ENCODE measurements around the gene RTCB. TPM values are rescaled to one million over a fixed set of nuclear protein-coding genes. Genes with fewer than 3 reads are reported as not detected.

RTCB gene
- total and polyA plus RNA-seq, 2 of the 13 experiments (the other 11 are each of a cell fraction or from before 2014, with no cell fraction given): 108 to 167 TPM

DNA sequence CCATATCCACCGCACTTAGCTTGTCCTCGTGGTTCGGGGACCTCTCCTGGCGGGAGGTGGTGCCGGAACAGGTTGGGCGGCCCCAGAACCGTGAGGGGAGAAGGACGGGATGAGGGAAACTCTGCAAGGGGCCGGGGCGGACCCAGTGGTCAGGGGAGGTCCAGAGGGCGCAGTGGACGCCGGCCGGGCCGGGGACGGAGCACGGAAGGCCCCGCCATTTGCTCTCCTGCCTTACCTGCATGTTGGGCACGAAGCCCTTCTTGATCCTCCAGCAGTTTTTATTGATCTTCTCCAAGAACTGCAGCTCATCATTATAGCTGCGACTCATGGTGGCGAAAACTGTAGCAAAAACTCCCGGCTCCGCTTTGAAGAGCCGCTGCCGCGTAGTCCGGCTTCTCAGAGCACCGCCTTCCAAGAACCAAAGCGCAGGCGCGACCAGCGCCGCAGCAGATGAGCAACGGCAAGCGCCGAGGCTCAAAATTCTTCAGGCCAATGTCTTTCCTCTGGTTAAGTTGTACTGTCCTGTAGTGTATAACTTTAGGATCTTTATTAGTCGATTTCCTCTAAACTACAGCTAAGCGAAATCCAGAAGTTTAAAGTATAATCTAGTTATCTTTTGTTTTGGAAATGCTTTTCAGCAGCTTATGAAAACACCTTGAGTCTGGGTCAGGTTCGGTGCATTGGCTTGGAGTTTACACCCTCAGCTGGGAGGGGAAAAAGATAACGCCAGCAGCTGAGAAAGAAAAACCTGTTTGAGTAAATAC is at the start of gene RTCB (continued):
- TF ChIP-seq, protein P1, sequence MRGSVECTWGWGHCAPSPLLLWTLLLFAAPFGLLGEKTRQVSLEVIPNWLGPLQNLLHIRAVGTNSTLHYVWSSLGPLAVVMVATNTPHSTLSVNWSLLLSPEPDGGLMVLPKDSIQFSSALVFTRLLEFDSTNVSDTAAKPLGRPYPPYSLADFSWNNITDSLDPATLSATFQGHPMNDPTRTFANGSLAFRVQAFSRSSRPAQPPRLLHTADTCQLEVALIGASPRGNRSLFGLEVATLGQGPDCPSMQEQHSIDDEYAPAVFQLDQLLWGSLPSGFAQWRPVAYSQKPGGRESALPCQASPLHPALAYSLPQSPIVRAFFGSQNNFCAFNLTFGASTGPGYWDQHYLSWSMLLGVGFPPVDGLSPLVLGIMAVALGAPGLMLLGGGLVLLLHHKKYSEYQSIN (CRISPR knock-in tag; IDR thresholded peaks at IDR 0.05; ENCODE audit: borderline replicate concordance): no peak
- TF ChIP-seq EED (CRISPR knock-in tag; IDR thresholded peaks at IDR 0.05) (no peak; the same call in 1 of the 2 replicates), ATRX (CRISPR knock-in tag; IDR thresholded peaks at IDR 0.05; ENCODE audit: borderline replicate concordance) (no peak), NFKB2 (CRISPR knock-in tag; IDR thresholded peaks at IDR 0.05; ENCODE audit: borderline replicate concordance) (peak; percentile 74; the same call in 1 of the 2 replicates), GATAD1 (CRISPR knock-in tag; IDR thresholded peaks at IDR 0.05) (peak; percentile 90), RBAK (CRISPR knock-in tag; IDR thresholded peaks at IDR 0.05) (no peak), ETV5 (CRISPR knock-in tag; IDR thresholded peaks at IDR 0.05; ENCODE audit: borderline replicate concordance) (no peak), RBFOX2 (IDR thresholded peaks at IDR 0.05; ENCODE audit: low read depth, low read length) (peak; percentile 80), ZNF768 (CRISPR knock-in tag; IDR thresholded peaks at IDR 0.05) (peak; percentile 26; the same call in 1 of the 2 replicates), ZNF138 (CRISPR knock-in tag; IDR thresholded peaks at IDR 0.05; ENCODE audit: low read depth) (no peak; the same call in 1 of the 2 replicates), SIX1 (CRISPR knock-in tag; IDR thresholded peaks at IDR 0.05; ENCODE audit: borderline replicate concordance) (no peak), PCBP1 (IDR thresholded peaks at IDR 0.05; ENCODE audit: borderline replicate concordance, low read depth, low read length) (no peak), HOXA3 (CRISPR knock-in tag; IDR thresholded peaks at IDR 0.05) (peak; percentile 51; the same call in 1 of the 2 replicates), KLF16 (CRISPR knock-in tag; IDR thresholded peaks at IDR 0.05) (no peak; a peak in 1 of 4 replicates), ZMYM4 (CRISPR knock-in tag; IDR thresholded peaks at IDR 0.05) (peak; percentile 74), SIN3A (IDR thresholded peaks at IDR 0.05; ENCODE audit: borderline replicate concordance, low read depth, low read length) (no peak), RFXAP (CRISPR knock-in tag; IDR thresholded peaks at IDR 0.05; ENCODE audit: borderline replicate concordance) (0 out of 2 replicates have a peak, but pooled peaks have one; percentile 30), FOXJ3 (CRISPR knock-in tag; IDR thresholded peaks at IDR 0.05; ENCODE audit: borderline replicate concordance) (peak; percentile 21; the same call in 1 of the 2 replicates)
- TF ChIP-seq, protein P2, sequence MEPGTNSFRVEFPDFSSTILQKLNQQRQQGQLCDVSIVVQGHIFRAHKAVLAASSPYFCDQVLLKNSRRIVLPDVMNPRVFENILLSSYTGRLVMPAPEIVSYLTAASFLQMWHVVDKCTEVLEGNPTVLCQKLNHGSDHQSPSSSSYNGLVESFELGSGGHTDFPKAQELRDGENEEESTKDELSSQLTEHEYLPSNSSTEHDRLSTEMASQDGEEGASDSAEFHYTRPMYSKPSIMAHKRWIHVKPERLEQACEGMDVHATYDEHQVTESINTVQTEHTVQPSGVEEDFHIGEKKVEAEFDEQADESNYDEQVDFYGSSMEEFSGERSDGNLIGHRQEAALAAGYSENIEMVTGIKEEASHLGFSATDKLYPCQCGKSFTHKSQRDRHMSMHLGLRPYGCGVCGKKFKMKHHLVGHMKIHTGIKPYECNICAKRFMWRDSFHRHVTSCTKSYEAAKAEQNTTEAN (CRISPR knock-in tag; conservative IDR thresholded peaks at IDR 0.05): 0 out of 2 replicates have a peak, but pooled peaks have one; percentile 29
- TF ChIP-seq, protein P3, sequence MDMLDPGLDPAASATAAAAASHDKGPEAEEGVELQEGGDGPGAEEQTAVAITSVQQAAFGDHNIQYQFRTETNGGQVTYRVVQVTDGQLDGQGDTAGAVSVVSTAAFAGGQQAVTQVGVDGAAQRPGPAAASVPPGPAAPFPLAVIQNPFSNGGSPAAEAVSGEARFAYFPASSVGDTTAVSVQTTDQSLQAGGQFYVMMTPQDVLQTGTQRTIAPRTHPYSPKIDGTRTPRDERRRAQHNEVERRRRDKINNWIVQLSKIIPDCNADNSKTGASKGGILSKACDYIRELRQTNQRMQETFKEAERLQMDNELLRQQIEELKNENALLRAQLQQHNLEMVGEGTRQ (IDR thresholded peaks at IDR 0.05; ENCODE audit: low read depth, low read length): no peak
- TF ChIP-seq, protein P3 (CRISPR knock-in tag; IDR thresholded peaks at IDR 0.05; ENCODE audit: borderline replicate concordance): no peak
- TF ChIP-seq, protein P4, sequence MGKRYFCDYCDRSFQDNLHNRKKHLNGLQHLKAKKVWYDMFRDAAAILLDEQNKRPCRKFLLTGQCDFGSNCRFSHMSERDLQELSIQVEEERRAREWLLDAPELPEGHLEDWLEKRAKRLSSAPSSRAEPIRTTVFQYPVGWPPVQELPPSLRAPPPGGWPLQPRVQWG (CRISPR knock-in tag; IDR thresholded peaks at IDR 0.05; ENCODE audit: borderline replicate concordance, low read depth): no peak
- TF ChIP-seq, protein P5, sequence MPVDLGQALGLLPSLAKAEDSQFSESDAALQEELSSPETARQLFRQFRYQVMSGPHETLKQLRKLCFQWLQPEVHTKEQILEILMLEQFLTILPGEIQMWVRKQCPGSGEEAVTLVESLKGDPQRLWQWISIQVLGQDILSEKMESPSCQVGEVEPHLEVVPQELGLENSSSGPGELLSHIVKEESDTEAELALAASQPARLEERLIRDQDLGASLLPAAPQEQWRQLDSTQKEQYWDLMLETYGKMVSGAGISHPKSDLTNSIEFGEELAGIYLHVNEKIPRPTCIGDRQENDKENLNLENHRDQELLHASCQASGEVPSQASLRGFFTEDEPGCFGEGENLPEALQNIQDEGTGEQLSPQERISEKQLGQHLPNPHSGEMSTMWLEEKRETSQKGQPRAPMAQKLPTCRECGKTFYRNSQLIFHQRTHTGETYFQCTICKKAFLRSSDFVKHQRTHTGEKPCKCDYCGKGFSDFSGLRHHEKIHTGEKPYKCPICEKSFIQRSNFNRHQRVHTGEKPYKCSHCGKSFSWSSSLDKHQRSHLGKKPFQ (CRISPR knock-in tag; IDR thresholded peaks at IDR 0.05; ENCODE audit: insufficient replicate concordance): peak; percentile 34
